HG03045 (cell line): ENCODE results near the gene GRWD1.

ENCODE experiments used
- ATAC-seq: cut with Tn5 transposase; IDR thresholded peaks from one replicate; pipeline ENCODE4 v1.9.1; 2021; ENCODE audit warnings: mild to moderate bottlenecking, moderate library complexity; ENCODE audit not compliant: unreplicated experiment

Gene GRWD1

DNA sequence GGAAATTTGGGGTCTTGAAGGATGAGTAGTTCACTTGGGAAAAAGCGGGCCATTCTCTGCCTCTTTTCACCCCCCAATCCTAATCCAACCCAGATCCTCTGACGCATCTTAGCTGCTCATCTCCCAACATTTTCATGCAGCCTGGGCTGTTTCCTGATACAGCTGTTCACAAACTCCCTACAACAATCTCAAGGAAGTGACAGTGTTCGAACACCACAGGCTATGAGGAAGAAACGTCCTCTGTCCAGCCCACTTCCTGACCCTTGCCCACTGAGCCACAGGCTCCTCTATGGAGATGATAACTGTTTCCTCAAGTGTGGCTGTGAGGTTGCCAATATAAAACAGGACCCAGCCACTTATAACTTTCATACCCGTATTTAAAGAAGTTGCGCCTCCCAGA is 49.6 kb downstream of the GRWD1 start:
- no peak for ATAC-seq

DNA sequence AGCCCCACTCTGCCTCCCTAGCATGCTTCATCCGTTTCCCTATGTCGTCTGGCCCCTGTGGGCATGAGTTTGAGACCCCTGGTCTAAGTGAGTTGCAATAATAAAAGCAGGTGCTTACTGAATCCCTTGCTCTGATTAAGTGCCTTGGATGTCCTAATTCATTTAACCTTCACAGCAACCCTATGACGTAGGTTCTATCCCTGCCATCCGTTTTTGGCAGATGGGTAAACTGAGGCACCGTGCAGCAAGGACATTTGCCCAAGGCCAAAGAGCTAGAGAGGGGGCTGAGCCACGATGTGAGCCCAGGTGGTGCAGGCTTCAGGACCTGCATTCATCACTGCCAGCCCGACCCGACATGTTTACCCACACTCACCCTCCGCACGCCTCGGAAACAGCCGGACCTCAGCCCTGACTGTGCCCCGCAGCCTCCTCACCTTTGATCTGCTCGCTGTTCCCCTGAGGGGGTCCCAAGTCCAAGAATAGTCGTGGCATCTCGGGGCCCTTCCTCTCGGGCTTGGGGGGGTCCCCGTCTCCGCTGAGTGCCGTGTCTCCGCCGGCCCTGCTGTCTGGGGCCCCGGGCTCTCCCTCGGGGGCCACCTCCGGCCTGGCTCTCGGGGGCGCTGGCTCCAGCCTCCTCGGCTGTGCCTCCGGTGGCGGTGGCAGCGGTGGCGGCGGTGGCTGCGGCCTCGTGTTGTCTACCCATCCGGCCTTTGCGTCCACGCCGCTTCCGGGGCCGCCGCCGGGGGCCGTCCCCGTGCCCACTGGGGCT is 51.4 kb downstream of the GRWD1 start:
- ATAC-seq: no peak

DNA sequence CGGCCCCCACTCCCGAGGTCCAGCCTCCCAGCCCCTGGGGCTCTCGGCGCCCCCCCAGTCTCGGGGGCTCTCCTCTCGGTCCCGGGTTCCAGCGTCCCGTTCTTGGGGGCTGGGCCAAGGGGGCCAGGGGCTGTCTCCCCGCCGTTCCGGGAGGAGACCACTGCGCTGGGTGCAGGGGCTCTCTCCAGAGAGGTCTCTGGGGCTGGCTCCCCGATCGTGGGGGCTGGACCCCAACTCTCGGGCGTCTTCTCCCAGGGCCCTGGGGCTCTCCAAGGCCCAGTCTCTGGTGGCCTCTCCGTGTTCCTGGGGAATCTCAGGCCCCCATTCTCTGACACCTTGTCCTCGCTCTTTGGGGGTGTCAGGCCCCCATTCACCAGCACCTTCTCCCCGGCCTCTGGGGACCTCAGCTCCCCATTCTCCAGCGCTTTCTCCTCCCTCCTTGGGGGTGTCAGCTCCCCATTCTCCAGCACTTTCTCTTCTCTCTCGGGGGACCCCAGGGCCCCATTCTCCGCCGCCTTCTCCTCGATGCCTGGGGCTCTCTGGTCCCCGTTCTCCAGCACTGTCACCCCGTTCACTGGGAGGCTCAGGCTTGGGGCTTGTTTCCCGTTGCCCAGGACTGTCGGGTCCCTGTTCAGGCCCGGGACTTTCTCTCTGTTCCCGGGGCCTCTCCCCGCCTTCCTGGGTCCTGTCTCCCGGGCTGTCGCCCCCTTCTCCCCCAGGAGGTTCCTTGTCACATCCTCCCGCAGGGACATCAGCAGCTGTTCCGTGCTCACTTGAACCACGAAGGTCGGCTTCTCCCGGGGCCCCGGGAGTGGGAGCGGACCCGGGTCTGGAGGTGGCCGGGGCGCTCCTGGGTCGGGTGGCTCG is 52.2 kb downstream of the GRWD1 start:
- ATAC-seq: no peak

DNA sequence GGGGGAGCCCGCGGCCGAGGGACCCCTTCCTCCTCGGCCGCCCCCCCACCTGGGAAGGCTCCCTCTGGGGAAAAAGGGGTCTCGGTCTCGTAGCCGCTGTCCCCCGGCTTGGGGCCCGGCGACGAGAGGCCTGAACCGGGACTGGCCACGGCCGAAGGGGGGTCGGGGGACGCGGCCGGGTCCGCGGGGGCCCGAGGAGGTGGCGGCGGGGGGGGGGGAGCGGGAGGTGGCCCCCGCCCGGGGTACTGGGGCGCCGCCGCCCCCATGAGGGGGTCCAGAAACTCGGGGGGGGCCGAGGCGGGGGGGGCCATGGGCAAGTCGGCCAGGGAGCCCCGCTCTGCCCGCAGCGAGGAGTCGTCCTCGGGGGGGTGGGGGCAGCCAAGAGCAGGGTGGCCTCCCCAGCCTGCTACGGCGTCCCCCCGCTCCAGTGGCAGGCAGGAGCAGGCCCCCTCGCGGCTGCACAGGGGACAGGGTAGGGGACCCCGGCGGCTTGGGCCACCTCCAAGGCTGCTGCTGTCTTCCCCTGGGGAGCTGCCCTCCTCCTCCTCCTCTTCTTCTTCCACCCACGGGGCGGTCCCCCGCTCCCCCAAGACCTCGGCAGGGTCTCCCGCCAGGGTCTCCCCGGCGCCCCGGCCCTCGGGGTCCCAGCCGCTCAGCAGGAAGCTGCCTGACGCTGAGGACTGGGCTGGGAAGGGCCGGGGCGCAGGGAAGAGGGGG is 53.0 kb downstream of the GRWD1 start:
- ATAC-seq: no peak

DNA sequence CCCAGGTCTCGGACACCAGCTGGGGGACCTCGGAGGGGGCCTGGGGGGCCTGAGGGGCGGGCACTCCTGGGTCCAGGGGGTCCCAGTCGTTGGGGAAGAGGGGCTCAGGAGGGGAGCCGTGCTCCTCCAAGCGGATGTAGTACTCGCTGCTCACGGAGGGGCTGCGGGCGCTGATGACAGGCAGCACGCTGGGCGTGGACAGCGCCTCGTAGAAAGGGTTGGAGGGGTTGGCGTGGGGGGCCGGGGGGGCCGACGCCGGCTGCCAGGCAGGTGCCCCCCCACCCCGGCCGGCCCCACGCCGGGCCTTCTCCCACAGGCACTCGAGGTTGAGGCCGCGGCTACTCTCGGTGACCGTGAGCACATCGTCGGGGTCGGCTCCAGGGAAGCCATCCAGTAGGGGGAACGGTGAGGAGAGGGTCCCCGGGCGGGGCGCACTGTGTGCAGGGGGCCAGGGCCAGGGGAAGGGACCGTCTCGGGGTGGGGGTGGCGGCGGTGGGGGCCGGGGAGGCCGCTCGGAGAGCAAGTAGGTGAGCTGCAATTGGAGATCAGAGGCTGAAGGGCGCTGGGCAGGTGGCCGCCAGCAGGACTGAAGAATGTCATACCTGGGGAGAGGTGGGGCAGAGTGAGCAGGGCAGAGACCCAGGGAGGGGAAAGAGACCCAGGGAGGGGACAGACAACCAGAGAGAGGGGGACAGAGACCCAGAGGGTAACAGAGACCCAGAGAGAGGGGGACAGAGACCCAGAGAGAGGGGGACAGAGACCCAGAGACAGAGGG is 53.7 kb downstream of the GRWD1 start:
- no peak for ATAC-seq

DNA sequence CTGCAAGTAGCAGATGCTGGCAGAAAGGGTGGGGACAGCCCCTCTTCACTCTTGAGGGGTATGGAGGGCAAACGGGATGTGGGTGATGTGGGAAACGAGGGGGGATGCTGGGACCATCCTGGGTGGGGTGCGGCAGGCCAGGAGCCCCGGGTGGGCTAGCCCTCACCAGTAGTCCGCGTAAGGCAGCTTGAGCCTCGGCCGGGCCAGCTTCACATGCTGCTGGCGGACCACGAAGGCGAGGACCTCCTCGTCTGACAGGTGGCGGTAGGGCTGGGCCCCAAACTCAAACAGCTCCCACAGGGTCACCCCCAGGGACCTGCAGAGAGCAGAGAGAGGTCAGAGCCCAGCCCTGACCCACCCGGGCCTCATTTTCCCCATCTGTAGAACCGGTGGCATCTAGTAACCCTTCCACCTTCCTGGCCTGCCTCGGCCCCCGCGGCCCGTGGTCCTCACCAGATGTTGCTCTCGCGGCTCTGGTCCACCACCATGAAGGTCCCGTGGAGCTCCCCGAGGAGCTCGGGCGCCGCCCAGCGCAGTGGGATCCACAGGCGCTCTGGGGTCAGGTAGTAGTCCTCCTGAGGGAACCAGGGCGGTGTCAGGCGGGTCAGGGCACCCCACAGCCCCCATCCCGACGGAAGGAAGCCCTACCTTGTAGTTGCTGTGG is 55.2 kb downstream of the GRWD1 start:
- ATAC-seq: no peak

DNA sequence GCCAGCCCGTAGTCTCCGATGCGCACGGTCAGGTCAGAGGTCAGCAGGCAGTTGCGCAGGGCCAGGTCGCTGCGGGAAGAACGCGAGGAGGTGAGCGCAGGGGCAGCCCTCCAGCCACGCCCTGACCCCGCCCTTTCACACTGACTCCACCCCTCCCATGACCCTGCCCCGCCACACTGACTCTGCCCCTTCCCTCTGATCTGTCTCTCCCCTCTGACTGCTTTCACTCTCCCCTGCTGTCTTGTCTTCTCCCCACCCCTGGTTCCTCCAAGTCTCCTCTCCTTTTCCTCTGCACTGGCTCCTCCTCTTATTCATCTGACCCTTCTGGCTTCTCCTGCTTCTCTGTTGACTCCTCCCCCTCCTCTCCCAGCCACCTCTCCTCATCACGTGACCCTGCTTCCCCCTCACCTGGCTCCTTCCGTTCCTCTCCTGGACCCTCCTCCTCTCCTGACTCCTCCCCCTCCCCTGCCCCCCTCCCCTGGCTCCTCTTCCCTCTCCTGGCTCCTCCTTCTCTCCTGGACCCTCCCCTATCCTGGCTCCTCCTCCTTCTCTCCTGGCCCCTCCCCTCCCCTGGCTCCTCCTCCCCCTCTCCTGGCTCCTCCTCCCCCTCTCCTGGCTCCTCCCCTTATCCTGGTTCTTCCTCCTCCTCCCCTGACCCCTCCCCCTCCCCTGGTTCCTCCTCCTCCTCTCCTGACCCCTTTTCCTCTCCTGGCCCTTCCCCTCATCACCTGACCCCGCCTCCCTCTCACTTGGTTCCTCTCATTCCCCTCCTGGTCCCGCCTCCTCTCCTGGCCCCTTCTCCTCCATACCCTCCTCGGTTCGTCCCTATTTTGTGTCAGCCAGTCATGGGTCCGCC is 55.9 kb downstream of the GRWD1 start:
- no peak for ATAC-seq

DNA sequence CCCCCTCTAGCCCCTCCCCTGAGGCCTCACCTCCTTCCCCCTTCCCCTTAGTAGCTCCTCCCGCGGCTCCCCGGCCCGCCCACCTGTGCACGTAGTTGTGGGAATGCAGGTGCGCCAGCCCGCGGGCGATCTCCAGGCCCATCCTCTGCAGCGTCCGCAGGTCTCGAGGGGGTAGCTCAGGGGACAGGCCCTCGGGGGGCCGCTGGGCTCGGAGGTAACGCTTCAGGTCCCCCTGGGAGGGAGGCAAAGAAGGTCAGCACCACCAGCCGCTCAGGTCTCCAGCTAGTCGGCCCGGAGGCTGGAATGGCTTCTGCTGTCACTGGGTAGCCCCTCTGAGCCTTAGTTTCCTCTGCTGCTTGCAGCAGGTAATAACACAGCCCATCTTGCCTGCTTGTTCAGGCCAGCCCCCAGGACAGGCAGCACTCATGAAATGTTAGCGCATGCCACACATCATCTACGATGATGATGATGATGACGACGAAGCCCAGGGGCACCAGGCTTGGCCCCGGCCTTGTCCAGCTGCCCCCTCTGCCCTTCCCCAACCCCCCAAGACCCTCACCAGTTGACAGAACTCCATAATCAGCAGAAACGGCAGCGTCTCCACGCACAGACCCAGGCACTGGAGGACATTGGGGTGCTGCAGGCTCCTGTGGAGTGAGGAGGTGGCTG is 56.7 kb downstream of the GRWD1 start:
- ATAC-seq: no peak

DNA sequence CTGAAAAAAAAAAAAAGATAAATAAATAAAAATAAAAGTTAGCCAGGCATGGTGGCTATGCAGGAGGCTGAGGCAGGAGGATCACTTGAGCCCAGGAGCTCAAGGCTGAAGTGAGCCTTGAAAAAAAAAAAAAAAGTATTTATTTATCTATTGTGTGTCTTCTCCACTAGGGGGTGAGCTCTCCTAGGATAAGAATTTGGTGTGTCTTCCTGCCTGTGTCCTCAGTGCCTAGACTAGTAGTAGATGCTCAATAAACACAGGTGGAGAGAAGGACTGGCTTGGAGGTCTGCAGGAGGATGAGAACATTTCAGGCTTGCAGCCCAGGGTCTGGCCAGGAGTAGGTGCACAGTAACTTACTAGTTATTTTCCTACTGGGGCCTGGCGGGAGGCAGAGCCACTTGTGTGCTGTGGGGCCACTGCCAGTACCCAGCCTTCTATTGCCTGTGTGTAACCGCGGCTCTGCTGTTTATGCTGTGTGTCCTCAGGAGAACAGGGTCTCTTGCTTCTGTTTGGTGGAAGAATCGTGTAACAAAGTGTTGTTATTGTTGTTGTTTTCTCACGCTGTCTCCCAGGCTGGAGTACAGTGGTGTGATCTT is 60.5 kb downstream of the GRWD1 start:
- no peak for ATAC-seq
